Peyer's patch (tissue), 4 donors: ENCODE measurements around the gene USP40. TPM values are rescaled to one million over a fixed set of nuclear protein-coding genes. Genes with fewer than 3 reads are reported as not detected.
A peak's percentile ranks its signal among the peaks of the same experiment; 100 is the strongest.

Source experiments
- DNase-seq, 3 donors: peaks; one replicate each; pipeline ENCODE4 v3.0.0-alpha.2; 2017 to 2019
- H3K27ac ChIP-seq, 4 donors: fragments of 200-600 bp; sonication (generic); one replicate each; pipeline ENCODE4 v1.5.1; 2016 to 2019
- H3K27me3 ChIP-seq, 2 donors: fragments of 200-600 bp; sonication (generic); one replicate each; pipeline ENCODE4 v1.5.1; 2019
- H3K36me3 ChIP-seq, 3 donors: fragments of 200-600 bp; sonication (generic); one replicate each; pipeline ENCODE4 v1.5.1; 2016 to 2019
- H3K4me1 ChIP-seq, 4 donors: fragments of 200-600 bp; sonication (generic); one replicate each; pipeline ENCODE4 v1.5.1; 2016 to 2019
- H3K4me3 ChIP-seq, 4 donors: fragments of 200-600 bp; sonication (generic); 1 replicate in 3 of 4; 2 replicates in 1 of 4; pipeline ENCODE4 v1.5.1; 2016 to 2019; ENCODE audit warnings: mild to moderate bottlenecking in 1 of 4
- H3K9me3 ChIP-seq, 4 donors: fragments of 200-600 bp; sonication (generic); one replicate each; pipeline ENCODE4 v1.5.1; 2016 to 2019; ENCODE audit warnings: mild to moderate bottlenecking in 1 of 4
- POLR2A ChIP-seq, 2 donors: fragments of 450-650 bp; IDR thresholded peaks; one replicate each; pipeline ENCODE4 v1.5.1; 2017; ENCODE audit warnings: antibody characterized with exemption in 2 of 2, mild to moderate bottlenecking in 2 of 2, moderate library complexity in 2 of 2
- total RNA-seq, 4 donors: library from RNA; depleted of rRNA; stranded (reverse); fragments of >200 nt; gene quantifications; one replicate each; pipeline ENCODE4 v1.1.0, GENCODE V29; 2016
- TF ChIP-seq, protein P1 (sequence below), 6 experiments: fragments of 450-650 bp in 4 of 6; fragments of 200-600 bp in 2 of 6; sonication (generic) in 1 of 6; IDR thresholded peaks; one replicate each; pipeline ENCODE4 v1.5.1; 2017 to 2019; ENCODE audit warnings: antibody characterized with exemption in 6 of 6, mild to moderate bottlenecking in 3 of 6, moderate library complexity in 1 of 6

Gene USP40
- total RNA-seq, 4 donors from 2014 or later: 34.3 to 58.7 (median 45.0) TPM

DNA sequence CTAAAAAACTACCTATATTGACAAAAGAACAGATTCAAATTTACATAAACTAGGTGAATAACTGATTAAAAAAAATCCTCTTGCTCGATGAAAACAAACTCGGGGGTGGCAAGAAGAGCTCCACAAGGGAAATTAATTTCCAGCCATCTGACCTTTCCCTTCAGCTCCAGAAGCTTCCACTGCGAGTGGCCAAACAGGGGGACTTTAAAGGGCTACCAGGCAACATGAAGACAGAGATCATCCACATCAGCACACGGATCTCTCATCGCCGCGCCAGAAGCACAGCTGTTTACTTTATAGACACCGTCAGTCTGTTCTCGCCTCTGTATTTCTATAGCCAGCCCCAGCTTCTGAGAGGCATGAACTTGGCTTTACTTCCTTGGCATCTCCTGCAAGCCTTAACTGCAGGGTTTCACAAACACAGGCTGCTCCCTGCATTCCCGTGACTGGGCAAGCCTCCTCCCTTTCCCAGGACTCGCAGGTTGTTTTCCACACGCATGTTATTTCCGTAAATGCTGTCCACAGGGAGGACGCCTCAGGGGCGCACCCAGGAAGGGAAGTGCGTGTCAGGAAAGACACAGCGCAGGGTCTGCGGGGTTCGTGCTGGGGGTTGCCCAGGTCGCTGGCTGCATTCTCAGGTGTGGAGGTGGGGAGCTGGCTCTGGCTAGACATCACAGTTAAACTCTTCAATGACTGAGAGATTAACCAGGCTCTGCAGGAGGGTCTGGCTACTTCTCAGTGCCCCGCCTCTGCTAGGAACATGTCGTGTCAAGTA, 85.0 kb downstream of the USP40 start:
- Histone ChIP-seq H3K36me3 (peaks cover 0 to 49% (median 0%) of the 10 kb centered on the region in 3 donors), H3K27ac (no peak overlapping the region)
- TF ChIP-seq POLR2A (IDR thresholded peaks at IDR 0.05): no peak
- TF ChIP-seq, protein P1, sequence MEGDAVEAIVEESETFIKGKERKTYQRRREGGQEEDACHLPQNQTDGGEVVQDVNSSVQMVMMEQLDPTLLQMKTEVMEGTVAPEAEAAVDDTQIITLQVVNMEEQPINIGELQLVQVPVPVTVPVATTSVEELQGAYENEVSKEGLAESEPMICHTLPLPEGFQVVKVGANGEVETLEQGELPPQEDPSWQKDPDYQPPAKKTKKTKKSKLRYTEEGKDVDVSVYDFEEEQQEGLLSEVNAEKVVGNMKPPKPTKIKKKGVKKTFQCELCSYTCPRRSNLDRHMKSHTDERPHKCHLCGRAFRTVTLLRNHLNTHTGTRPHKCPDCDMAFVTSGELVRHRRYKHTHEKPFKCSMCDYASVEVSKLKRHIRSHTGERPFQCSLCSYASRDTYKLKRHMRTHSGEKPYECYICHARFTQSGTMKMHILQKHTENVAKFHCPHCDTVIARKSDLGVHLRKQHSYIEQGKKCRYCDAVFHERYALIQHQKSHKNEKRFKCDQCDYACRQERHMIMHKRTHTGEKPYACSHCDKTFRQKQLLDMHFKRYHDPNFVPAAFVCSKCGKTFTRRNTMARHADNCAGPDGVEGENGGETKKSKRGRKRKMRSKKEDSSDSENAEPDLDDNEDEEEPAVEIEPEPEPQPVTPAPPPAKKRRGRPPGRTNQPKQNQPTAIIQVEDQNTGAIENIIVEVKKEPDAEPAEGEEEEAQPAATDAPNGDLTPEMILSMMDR (IDR thresholded peaks at IDR 0.05): no peak

DNA sequence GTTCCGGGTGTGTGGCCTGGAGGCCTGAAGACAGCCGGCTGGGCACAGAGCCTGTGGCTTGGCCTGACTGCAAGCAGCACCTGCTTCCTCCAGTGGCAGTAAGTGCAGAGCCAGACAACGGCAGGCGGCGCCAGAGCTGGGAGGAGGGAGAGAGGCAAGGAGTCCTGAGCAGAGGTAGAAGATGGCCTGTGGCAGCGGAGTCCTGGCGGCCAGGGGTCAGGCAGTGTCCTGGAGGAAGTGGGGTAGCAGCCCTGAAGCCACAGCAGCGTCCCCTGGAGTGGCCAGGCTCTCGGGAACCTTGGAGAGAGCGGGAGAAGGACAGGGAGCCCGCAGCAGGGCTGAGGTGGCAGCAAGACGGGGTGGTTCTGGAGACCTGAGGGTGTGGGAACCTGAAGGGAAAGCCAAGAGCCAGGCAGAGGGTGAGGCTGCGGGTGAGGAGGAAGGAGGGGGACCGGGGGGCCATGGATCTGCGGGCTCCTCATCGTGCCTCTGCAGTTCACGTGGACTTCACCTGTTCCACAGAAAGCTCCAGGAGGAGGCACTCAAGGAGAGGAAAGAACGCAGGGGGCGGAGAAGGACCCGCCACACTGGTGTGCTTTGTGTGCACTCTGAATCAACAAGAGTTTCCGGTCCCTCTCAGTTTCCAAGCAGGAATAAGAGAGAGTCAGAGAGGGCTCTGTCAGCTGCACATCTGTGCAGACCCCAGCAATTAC, 85.9 kb downstream of the USP40 start:
- Histone ChIP-seq H3K4me1 (no peaks in the 10 kb centered on the region), H3K27ac (no peak overlapping the region), H3K4me3 (no peak overlapping the region), H3K27me3 (no peaks in the 10 kb centered on the region), H3K36me3 (peaks cover 0 to 49% (median 0%) of the 10 kb centered on the region in 3 donors), H3K9me3 (no peaks in the 10 kb centered on the region)
- peak in 1 of 3 donors; percentile 64 for DNase-seq
- TF ChIP-seq, protein P1 (IDR thresholded peaks at IDR 0.05): peak in 3 of 6 experiments; percentile 24 to 29 (median 25)
- TF ChIP-seq POLR2A (IDR thresholded peaks at IDR 0.05): no peak

More for the DNA sequence above, 85.0 kb downstream of the USP40 start:
- no peaks in the 10 kb centered on the region for H3K27me3 ChIP-seq
- DNase-seq: no peak
- H3K4me1 ChIP-seq: no peaks in the 10 kb centered on the region
- no peaks in the 10 kb centered on the region for H3K9me3 ChIP-seq
- H3K4me3 ChIP-seq: no peak overlapping the region

DNA sequence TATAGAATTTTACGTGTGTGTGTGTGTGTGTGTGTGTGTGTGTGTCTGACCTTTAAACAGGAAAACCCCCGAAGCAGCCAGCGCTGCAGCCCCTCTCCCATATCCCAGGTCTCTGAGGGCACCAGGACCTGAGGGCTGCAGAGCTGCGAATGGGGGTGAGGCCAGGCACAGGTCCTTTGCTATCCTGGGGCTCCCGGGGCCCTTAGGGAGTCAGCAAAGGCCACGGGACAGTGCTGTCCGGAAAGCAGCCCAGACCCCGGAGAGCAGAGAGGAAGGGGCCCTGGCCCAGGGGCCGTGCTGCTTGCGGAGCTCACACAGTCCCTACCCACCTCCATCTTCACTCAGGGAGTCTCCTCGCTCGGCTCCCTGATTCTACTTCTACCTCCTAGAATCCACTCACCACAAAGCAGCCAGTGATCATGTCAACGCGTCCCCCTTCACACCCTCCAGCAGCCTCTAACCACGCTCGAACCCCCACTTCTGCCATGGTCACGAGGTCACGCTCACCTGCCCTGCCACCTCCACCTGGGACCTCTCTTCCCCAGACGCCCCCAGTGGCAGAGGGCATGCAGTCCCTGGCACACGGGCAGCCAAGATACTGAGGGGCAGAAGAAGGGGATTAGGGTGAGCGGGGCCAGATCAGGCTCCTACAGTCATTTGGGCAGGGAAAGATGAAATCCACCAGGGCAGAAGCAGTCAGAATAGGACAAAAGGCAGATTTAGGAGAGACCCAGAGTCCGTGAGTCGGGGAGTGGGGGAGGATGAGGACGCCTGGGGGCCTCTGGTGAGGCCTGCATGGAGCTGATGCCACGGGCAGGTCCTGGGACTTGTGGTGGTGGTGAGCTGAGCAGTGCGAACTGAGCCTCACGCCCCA, 86.7 kb downstream of the USP40 start:
- Histone ChIP-seq H3K36me3 (peaks cover 0 to 42% (median 0%) of the 10 kb centered on the region in 3 donors), H3K4me3 (no peak overlapping the region), H3K9me3 (no peaks in the 10 kb centered on the region), H3K27ac (no peak overlapping the region), H3K27me3 (no peaks in the 10 kb centered on the region), H3K4me1 (no peaks in the 10 kb centered on the region)
- TF ChIP-seq, protein P1 (IDR thresholded peaks at IDR 0.05): no peak
- TF ChIP-seq POLR2A (IDR thresholded peaks at IDR 0.05): no peak
- no peak for DNase-seq

DNA sequence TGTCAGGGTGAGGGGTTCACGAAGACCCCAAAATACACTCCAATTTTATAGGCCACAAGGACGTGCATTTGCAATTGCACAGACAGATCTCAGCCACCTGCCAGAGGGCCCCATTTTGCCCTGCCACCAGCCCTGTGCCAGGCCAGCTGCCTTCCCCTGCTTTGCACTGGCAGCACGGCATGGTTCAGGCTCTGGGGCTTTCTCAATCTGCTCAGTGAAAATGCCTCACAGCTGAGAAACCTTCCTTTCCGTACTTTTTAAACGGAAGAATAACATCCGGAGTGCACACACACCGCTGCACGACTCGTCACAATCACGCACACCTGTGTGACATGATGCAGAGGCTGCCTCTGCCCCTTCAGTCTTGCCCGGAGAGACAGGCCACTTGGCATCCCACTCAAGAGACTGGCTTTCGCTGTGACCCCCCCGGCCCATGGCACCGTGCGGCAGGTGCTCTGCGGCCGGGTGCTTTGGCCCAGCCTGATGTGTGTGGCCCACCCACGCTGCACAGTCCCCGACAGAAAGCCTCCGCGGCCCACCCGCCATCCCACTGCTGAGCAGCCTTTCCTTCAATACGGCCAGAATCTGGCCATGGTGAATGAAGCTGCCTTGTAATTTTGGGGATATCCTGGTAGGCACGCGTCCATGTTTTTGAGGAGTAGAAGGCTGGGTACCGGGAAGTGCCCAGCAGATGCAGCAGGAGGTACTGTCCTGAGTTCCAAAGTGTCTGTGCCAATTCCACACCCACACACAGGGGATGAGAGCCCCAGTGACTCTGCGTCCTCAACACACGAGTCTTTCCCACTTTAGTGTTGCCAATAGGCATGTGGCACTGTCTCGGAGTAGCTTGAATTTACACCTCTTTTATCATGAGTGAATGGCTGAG, 88.8 kb downstream of the USP40 start:
- Histone ChIP-seq H3K4me3 (no peak overlapping the region), H3K27me3 (no peaks in the 10 kb centered on the region), H3K27ac (no peak overlapping the region), H3K4me1 (no peaks in the 10 kb centered on the region), H3K36me3 (peaks cover 0 to 24% (median 0%) of the 10 kb centered on the region in 3 donors), H3K9me3 (no peaks in the 10 kb centered on the region)
- TF ChIP-seq, protein P1 (IDR thresholded peaks at IDR 0.05): no peak
- no peak for TF ChIP-seq POLR2A (IDR thresholded peaks at IDR 0.05)
- peak in 1 of 3 donors; percentile 6 for DNase-seq
